GM21526 (cell line): ENCODE results near the gene ARHGAP26.

Experiments used
- ATAC-seq: cut with Tn5 transposase; IDR thresholded peaks from one replicate; pipeline ENCODE4 v1.9.1; 2021; ENCODE audit warnings: moderate library complexity; ENCODE audit not compliant: unreplicated experiment, low FRiP score

The ARHGAP26 gene

DNA sequence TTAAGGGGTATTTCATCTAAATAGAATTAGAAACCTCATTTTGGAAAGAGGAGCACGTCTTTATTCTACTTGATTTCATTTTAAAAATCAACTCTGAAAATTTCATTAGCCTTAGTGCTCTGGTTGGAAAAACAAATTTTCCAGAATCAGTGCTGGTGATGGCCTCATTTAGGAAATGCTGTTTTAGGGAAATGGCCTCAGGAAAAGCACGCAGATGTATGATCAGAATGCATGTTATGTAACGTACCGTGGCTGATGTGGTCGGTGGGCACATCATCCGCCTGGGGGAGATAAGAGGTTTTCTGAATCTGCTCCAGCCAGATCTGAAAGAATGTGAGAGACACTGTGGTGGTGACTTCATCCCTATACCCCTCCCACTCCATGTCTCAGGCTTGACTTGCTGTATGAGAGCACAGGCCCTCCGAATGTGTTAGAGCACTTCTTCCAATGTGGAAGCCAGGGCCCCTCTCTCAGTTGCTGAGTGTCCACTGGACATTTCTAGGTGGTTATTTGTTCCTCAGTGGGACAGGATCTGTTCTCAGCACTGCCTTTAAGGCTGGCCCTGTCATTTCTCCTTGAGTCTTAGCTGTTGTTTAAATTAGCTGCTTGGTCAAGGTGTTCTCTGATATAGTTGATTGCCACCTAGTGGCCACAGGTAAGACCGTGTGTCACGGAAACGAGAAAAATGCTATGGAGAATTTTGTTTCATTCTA is 96.5 kb downstream of the ARHGAP26 start:
- peak; percentile 68 for ATAC-seq

DNA sequence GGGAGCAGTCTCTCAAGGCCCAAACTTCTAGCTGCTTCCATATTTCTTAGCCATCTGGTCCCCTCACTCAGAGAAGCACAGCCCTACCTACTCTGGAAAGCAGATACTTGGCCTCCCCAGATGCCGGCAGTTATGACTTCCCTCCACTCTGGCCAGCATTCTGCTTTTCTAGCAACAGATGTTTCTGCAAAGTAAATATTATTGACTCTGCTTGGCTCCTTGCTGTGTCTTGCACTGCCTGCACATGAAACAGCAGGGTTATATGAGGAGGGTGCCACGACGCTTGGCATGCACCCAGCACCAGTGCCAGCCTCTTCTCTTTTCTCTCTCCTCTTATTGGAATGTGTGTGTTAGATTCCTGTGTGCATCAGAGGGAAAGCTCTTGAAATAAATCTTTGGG is 99.7 kb downstream of the ARHGAP26 start:
- ATAC-seq = no peak

DNA sequence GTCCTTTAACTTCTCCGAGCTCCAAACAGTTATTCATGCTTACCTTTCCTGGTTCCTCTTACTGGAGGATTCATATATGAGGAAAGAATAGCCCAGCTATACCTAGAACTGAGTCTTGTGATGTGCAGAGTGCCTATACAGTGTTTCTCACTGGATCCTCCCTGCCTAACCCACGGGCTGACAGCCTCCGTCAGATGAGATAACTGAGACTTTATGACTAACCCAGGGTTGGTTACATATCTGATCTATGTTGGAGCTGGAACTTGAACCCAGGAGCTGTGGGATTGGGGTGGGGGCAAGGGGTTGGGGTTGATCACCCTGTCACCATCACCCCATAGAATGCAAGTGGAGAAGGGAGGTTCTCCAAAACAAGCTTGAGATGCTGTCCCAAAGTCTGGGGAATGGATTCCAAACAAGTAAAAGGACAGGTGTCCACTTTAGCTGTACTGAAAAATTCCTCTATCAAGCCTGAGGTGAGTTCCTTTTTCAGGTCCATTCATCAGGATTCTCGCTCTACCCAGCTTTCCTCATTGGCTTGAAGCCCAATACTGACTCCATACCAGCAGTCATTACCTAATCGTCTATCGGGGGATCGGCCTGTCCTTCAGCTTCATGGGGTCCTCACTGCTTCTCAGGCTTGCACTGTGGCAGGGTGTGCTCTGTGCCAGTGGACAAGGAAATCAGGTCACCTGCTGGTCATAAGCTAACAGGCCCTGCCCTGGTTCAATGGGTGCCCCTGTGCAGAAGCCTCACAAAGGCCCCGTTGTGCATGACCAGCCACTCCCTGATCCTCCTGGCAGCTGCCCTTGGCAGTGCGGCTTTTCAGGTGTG is 100.6 kb downstream of the ARHGAP26 start:
- ATAC-seq = no peak

DNA sequence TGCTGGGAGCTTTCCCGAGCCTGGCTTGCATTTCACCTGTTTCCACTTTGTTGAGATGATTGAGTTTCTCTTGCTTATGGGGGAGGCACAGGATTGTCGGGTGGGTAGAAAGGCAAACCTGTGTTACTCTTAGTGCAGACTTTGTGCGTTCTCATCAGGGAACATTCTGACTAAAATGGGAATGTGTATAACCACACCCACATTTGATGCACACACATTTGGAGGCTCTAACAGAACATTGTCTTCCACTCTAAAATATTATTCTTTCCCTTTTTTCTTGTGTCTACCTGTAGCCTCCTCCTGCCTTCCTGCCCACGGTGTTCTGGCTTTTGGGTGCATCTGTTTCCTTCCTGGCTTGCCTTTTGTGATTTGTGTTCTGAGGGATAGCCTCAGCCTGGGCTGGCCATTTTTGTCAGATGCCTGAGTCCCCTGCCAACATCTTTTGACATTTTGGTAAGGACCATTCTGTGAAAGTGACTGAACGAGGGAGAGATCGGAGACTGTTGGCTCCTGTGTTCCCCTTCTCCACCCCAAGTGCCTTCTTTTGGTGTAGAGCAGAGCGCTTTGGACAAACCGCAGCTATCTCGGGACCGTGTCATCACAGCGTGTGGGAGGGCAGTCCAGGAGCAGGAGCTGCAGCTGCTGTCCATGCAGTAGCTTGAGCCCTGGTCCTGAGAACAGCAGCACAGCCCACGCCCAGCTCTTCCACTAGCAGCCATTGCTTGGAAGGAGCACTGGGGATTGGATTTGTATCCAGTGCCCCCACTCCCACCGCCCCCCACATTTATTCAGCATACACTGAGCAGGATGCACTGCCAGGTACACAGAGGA is 101.4 kb downstream of the ARHGAP26 start:
- no peak for ATAC-seq

DNA sequence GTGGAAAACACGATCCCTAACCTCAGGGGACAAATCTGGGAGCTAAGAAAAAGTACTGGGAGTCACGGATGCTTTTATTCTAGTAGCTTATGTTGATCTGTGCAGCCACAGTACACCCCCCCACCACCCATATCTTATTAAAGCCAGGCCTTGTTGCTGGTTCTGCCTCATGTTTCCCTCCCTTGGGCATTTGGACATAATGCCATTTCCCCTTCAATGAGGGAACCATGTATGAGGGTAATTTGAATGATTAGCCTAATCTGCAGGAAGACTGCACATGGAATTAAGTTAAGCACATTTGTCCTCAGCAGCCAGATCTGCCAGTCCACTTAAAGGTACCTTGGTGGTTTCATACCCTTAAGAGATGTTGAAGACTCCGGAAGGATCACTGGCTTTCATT is 102.0 kb downstream of the ARHGAP26 start:
- ATAC-seq = no peak

DNA sequence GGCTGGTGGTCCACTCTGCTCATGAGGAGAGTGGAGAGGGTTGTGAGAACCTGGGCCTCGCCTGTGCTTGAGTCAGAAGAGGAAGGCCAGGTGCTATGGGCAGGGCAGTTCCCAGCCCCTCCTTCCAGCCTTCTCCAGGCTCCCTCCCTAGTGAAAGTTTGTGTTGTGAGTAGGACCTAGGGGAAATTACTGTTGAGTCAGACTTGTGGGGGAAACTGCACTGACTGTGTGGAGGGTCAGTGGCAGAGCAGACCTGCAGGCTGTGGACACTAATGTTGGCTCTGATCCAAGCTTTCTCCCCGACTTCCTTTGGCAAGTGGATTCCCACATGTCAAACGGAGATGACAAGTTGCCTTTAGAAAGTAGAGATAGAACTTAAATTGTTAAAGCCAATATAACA is 102.6 kb downstream of the ARHGAP26 start:
- ATAC-seq = no peak

DNA sequence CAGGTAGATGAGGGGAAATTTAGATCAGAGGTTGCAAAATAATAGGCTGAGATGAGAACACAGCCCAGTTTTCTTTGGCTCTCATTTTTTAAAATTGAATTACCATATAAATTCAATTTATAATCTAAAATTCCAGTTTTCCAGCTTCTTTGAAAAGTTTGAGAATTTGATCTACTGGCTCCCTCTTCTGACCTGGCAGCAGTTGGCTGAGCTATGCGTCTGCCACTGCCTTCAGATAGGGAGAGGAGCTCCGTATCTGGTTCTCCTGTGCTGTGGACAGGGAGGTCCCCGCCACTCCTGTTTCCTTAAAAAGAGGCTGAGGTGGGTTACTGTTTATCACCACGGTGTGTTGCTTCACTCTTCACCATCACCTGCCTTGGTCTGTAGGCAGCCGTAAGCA is 103.7 kb downstream of the ARHGAP26 start:
- ATAC-seq = no peak

DNA sequence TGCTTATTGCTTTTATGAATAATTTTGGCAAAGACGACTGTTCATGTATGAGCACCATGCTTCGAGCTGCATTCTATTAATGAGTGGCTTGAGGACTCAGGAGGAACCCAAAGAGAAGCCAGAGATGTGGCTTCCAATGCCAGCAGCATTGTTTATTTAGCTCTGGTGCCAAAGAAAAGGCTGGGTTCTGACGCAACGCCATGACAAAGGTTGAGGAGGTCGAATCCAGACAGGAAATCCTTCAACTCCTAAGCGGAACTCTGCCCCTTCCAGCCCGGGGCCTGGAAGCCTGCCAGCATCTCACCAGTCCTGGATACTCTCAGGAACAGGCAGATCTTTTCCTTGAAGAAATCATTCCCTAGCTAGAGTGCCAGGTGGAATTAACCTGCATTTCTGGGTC is 104.4 kb downstream of the ARHGAP26 start:
- no peak for ATAC-seq

DNA sequence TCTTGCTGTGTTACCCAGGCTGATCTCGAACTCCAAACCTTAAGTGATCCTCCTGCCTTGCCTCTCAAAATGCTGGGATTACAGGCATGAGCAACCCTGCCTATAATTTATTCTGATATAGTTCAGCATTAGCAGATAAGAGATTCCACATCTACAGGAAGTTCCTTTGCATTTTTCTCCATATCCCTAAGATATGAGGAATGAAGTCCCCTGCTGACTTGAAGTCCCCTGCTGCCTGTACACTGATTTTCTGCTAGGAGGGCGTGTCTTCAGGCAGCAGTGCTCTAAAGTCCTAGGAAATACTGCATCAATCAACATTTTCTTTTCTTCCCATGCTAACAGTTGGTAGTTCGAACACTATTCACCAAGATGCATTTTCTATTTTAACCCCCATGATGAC is 105.8 kb downstream of the ARHGAP26 start:
- no peak for ATAC-seq

DNA sequence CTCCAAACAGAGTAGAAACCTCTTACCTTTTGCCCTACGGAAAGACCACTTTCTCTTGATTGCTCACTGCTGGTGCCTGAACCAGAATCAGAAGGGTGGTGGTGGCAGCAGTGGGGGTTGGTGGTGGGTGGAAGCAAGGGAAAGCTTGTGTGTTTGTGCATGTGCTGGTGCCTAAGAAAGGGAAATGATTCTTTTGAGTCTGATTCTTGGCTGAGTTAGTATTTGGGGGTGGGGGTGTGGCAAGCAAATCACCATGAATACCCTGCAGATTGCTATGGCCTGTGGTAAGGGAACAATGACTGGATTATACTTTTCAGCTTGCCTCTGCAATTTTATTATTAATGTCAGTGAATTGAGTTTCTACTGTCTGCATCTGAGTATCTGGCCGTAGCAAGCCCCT is 106.6 kb downstream of the ARHGAP26 start:
- no peak for ATAC-seq

DNA sequence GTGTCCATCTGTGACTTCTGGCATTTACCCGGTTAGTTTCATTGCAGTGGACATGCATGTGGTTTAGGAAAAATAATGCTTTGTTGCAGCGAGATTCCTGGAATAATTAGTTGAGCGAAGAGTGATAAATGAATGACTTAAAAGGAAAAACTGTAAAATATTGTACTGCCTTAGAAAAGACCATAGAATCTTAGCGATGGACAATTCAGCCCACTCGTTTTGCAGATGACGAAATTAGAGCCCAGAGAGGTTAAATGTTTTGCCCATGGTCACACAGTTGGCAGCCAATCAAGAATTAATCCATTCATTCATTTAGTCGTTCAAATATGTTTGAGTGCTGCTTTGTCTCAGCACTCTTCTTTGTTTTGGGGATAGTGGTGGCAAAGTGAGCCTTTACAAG is 107.9 kb downstream of the ARHGAP26 start:
- ATAC-seq = no peak

DNA sequence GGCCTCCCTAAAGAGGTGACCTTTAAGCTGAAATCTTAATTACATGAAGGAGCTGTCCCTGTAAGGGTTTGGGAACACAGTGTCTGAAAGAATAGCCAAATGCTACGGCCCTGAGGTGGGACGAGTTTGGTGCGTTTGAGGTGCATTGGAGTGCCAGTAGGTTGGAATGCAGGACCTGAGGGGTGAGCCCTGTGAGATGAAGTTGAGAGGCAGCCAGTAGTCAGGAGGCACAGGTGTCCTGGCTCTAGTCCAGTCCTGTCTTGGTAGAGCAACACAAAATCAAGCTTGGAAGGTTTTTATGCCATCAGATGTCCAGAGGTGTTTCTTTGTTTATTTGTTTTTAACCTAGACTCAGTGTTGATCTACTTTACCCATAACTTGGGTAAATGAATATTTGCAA is 108.5 kb downstream of the ARHGAP26 start:
- ATAC-seq = no peak

DNA sequence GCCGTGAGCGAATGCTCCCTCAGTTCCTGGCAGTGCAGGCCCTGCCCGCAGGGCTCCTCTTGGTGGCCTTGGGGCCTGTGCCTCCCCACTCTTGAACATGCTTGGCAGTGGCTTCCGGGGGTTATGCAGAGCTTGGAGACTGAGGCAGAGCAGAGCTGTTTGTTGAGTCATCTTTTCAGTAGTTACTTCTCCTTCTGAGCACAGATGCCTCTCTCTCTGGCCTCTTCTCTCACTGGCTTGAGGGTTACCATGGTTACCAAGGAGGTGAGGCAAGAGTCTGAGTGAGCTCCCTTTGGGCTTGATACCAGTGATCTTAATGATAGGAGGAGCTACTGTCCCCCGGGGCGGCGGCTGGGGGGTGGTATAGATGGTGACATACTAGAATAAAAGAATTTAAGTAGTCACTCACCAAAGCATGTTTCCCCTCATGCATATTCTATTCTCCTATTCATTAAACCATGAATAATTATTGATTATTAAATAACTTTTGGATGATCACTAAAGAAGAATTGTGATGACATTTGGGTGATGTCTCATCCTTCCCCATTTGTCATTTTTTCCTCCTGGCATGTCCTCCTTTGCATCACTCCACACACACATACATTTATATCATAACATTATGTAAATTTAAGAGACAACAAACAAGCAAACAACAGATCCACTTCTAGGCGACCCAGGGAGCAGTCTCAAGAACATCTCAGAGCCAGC is 111.1 kb downstream of the ARHGAP26 start:
- ATAC-seq = no peak

DNA sequence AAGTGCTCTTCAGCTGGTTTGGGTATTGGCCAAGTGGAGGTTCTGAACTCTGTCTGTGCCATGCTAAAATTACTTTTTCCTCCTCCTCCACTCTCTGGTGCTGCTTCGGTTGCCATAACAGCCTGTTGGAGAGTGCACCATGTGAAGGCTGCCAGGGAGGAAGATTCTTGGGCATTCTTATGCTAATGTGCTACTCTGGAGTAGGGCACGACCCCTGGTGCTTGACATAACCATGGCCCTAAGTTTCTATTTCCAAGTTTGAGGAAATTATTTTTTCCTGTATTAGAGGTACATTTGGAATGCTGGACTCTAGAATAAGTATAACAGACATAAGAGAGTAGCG is 111.6 kb downstream of the ARHGAP26 start:
- ATAC-seq = no peak

DNA sequence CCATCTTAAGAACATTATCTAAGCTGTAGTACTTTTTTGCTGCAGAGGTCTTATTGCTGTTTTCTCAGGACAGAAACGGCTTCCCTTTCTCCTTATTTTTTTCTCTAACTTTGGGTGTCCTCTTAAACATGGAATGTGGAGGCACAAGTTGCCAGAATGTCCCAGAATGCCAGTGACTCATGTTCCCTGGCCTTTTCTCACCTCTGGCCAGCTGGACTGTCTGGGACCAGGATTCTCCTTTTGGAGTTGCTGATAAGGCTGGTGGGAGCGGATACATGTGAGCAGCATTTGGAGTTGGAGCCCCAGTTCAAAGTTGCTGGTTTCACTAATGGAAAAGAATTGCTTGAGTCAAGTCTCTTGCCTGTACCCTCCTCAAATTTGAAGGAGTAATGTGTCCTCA is 112.8 kb downstream of the ARHGAP26 start:
- no peak for ATAC-seq

DNA sequence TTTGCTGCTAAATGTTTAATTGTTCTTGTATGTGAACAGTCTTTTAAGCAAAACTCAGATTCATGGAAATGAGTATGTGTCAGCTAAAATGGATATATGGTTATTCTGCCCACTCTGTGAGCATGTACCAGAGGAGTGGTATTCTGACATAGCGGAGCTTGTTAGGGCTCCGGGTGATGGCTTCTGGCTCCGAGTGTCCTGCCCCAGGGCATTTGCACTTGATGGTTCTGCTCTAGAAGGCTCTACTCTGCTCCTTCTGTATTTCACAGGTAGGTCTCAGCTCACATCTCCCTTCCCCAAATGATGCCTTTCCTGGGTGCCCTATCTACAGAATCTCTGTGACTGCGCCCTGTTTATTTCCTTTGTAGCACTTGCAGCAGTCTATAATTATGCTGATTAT is 113.3 kb downstream of the ARHGAP26 start:
- ATAC-seq = no peak

DNA sequence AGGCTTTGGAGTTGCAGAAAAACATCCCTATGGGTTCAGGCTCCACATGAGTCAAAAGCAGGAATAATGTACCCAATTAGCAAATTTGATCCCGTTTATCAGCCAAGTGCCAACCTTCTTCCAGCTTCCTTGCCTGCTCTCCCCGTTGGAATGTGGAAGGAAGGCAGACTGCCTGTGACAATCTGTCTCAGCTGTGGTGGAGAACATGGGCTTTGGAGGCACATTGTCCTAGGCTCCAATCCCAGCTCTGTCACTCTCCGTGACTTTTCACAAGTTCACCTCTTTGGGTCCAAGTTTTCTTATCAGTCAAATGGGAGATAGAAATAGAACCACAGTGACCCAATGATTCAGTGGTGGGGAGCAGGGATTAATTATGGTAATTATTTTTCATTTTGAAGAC is 113.9 kb downstream of the ARHGAP26 start:
- no peak for ATAC-seq

DNA sequence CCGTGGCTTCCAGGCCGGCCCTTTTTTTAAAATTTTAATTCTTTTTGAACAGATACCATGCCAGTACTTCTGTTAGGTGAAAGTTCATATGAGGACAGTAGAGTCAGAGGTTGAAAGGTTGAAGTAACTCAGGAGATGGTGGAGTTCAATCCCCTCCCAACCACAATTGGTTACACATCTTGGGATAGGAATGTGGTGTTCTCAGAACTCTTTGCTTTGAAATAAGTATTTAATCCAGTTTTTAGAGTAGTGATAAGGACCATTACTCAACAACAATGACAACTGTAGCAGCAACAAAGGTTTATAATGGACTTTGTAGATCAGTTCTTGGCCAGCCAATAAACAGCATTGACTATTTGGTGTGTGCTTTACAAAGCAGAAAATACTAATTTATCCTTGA is 116.0 kb downstream of the ARHGAP26 start:
- ATAC-seq = no peak

DNA sequence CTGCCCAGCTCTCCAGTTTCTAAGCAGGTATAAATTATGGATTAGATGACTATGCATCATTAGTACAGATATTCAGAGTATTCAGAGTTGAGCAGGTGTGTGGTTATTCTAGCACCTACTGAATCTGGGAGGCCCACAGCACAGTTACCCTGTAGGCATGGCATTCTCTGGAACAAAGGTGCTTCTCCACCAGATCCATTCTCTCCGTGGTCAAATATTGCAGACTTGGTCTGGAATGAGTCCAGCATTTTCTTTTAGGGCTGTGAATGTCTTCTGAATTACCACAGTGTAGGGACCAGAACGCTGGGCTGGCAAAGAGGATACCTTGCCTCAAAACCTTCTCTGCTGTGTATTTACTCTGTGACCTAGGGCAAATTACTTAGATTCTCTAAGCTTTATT is 116.8 kb downstream of the ARHGAP26 start:
- ATAC-seq = no peak

DNA sequence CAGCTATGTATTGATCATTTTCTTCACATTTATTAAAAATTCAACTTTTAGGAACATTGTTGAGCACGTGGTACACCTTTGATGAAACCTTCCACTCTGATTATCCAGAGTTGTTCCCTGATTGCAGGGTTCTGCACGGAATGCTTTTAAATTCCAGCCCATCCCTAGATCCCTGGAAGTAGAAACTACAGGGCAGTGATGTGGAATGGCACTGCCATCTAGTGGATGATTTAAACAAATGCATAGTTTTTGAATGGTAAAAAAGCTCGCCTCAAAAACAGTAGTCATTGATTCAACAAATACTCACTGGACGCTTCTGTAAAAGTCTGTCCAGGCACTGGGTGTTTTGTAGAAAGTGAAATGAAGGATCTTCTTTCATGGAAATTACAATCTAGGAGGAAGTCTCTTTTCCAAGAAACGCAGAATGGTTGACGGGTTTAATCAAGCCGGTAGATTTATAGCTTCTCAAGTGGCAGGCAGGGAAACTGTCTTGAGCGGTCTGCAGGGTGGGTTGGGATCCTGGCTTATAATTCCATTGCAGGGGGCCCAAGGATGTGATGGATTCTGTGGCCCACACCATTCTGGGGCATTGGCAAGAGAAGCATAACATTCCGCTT is 118.4 kb downstream of the ARHGAP26 start:
- ATAC-seq = no peak
